Trophoblast cell (in vitro differentiated cells and primary cell): ENCODE results near the gene CPT1B.
A peak's percentile ranks its signal among the peaks of the same experiment; 100 is the strongest.

Experiments used
- DNase-seq, 2 donors: peaks; one replicate each; pipeline ENCODE4 v3.0.0-alpha.2; 2016
- H2AFZ ChIP-seq: 2 replicates; pipeline ENCODE4 v1.6.1; 2013; ENCODE audit warnings: low read length, moderate library complexity, mild to moderate bottlenecking; ENCODE audit not compliant: insufficient read depth, poor library complexity
- H2AK5ac ChIP-seq: 2 replicates; pipeline ENCODE4 v1.6.1; 2013; ENCODE audit warnings: mild to moderate bottlenecking, low read length
- H2BK120ac ChIP-seq: 2 replicates; pipeline ENCODE4 v1.6.1; 2013; ENCODE audit warnings: low read length, mild to moderate bottlenecking, moderate library complexity; ENCODE audit not compliant: insufficient read depth, poor library complexity
- H2BK12ac ChIP-seq: 2 replicates; pipeline ENCODE4 v1.6.1; 2013; ENCODE audit warnings: mild to moderate bottlenecking, low read length, moderate library complexity
- H2BK5ac ChIP-seq: 2 replicates; pipeline ENCODE4 v1.6.1; 2013; ENCODE audit warnings: low read length, low read depth, moderate library complexity, mild to moderate bottlenecking; ENCODE audit not compliant: poor library complexity
- H3K14ac ChIP-seq: 2 replicates; pipeline ENCODE4 v1.6.1; 2013; ENCODE audit warnings: mild to moderate bottlenecking, low read length
- H3K18ac ChIP-seq: 2 replicates; pipeline ENCODE4 v1.6.1; 2013; ENCODE audit warnings: mild to moderate bottlenecking, low read length
- H3K23ac ChIP-seq: 2 replicates; pipeline ENCODE4 v1.6.1; 2013; ENCODE audit warnings: low read length
- H3K27ac ChIP-seq: 2 replicates; pipeline ENCODE4 v1.5.1; 2013; ENCODE audit warnings: low read depth, mild to moderate bottlenecking, inconsistent platforms, low read length, moderate library complexity
- H3K27me3 ChIP-seq: 2 replicates; pipeline ENCODE4 v1.6.1; 2013; ENCODE audit warnings: inconsistent platforms, mild to moderate bottlenecking, low read length, moderate library complexity; ENCODE audit not compliant: insufficient read depth
- H3K36me3 ChIP-seq, 2 experiments: 1 replicate in 1 of 2; 2 replicates in 1 of 2; pipeline ENCODE4 v1.6.1; 2013; ENCODE audit warnings: low read length in 2 of 2, mild to moderate bottlenecking in 2 of 2, moderate library complexity in 1 of 2; ENCODE audit not compliant: insufficient read depth in 2 of 2, control insufficient read depth in 1 of 2
- H3K4ac ChIP-seq: 2 replicates; pipeline ENCODE4 v1.6.1; 2013; ENCODE audit warnings: low read depth, mild to moderate bottlenecking, low read length, moderate library complexity
- H3K4me1 ChIP-seq, 2 experiments: 1 replicate in 1 of 2; 2 replicates in 1 of 2; pipeline ENCODE4 v1.6.1; 2013; ENCODE audit warnings: low read length in 2 of 2, mild to moderate bottlenecking in 2 of 2, moderate library complexity in 1 of 2; ENCODE audit not compliant: insufficient read depth in 2 of 2, control insufficient read depth in 1 of 2
- H3K4me2 ChIP-seq: 2 replicates; pipeline ENCODE4 v1.6.1; 2013; ENCODE audit warnings: inconsistent platforms, mild to moderate bottlenecking, low read length, moderate library complexity
- H3K4me3 ChIP-seq: 2 replicates; pipeline ENCODE4 v1.5.1; 2013; ENCODE audit warnings: mild to moderate bottlenecking, low read depth, low read length, inconsistent platforms
- H3K79me1 ChIP-seq: one replicate; pipeline ENCODE4 v1.6.1; 2013; ENCODE audit warnings: low read length
- H3K79me2 ChIP-seq: 2 replicates; pipeline ENCODE4 v1.6.1; 2013; ENCODE audit warnings: low read length, mild to moderate bottlenecking; ENCODE audit not compliant: control insufficient read depth, insufficient read depth, poor library complexity
- H3K9ac ChIP-seq: 2 replicates; pipeline ENCODE4 v1.6.1; 2013; ENCODE audit warnings: mild to moderate bottlenecking, low read length
- H3K9me3 ChIP-seq: 2 replicates; pipeline ENCODE4 v1.6.1; 2013; ENCODE audit warnings: low read depth, mild to moderate bottlenecking, control low read depth, inconsistent platforms, low read length; ENCODE audit not compliant: insufficient read depth
- H4K12ac ChIP-seq: 2 replicates; pipeline ENCODE4 v1.6.1; 2013; ENCODE audit warnings: low read depth, mild to moderate bottlenecking, low read length, moderate library complexity
- H4K8ac ChIP-seq: 2 replicates; pipeline ENCODE4 v1.6.1; 2013; ENCODE audit warnings: low read depth, mild to moderate bottlenecking, low read length, moderate library complexity
- H4K91ac ChIP-seq: one replicate; pipeline ENCODE4 v1.6.1; 2013; ENCODE audit warnings: low read depth, mild to moderate bottlenecking, low read length, moderate library complexity
- WGBS: extraction: QIAGEN DNeasy Blood & Tissue Kit; methylation state at CpG from one replicate; pipeline ENCODE4 v1.1.7; 2013; ENCODE audit warnings: missing lambda C conversion rate; ENCODE audit not compliant: insufficient read length, insufficient coverage; ENCODE audit errors: extremely low coverage; 5-methylcytosine and 5-hydroxymethylcytosine counted together

CPT1B gene

GRCh38 chr22:50529897-50530579 is 48.2 kb downstream of the CPT1B start, which contains the start of gene TYMP:
Gene TYMP (minus strand): TSS chr22:50530012. CDS start chr22:50529709, 303 bp downstream.
- H3K9ac ChIP-seq, result peak within 1 kb of the TSS; percentile 44
- peak within 1 kb of the TSS; percentile 92 for H4K8ac ChIP-seq
- no peak within 1 kb of the TSS for H3K23ac ChIP-seq
- H2AK5ac ChIP-seq, result peak within 1 kb of the TSS; percentile 80
- no peaks in the 10 kb centered on the region for H3K27me3 ChIP-seq
- peak within 1 kb of the TSS; percentile 57 for H4K12ac ChIP-seq
- peak within 1 kb of the TSS; percentile 55 for H3K4me3 ChIP-seq
- H2BK12ac ChIP-seq, result peak within 1 kb of the TSS; percentile 63
- peak within 1 kb of the TSS; percentile 89 for H3K18ac ChIP-seq
- DNase-seq, result peak; percentile 86 to 92
- H3K79me2 ChIP-seq, result peaks cover 26% of the 10 kb centered on the region
- no peaks in the 10 kb centered on the region for H3K36me3 ChIP-seq
- peak within 1 kb of the TSS; percentile 98 for H4K91ac ChIP-seq
- H3K4ac ChIP-seq, result peak within 1 kb of the TSS; percentile 67
- peak within 1 kb of the TSS; percentile 80 for H3K27ac ChIP-seq
- H3K14ac ChIP-seq, result peak within 1 kb of the TSS; percentile 81
- H3K4me2 ChIP-seq, result peak within 1 kb of the TSS; percentile 84
- peaks cover 55% of the 10 kb centered on the region for H3K79me1 ChIP-seq
- H2BK5ac ChIP-seq, result peak within 1 kb of the TSS; percentile 65
- no CpG with 5 or more reads among the region's 92 CpGs for WGBS
- H3K9me3 ChIP-seq, result no peaks in the 10 kb centered on the region
- H2AFZ ChIP-seq, result peak within 1 kb of the TSS; percentile 67
- H3K4me1 ChIP-seq, result peaks cover 27 to 50% of the 10 kb centered on the region in 2 experiments
- H2BK120ac ChIP-seq, result peak within 1 kb of the TSS; percentile 73

DNA sequence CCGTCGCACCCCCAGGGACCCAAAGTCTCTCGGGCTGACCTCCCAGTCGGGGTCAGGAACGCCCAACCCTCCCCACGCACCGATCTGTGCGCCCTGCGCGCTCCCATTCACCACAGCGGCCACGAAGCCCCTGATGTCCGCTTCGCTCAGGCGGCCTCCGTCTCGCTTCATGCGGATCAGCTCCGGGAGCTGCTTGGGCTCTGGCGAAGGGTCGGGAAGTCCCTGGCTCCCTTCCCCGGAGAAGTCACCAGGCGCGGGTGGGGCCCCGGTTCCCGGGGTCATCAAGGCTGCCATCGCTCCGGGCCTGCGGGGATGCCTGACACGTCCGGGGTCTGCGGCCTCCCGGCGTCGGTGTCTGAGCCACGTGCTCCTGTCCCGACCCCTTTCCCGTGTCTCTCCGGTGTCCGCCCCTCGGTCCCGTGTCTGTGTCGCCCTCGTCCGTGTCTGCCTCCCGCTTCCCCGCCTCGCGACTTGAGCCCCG is 48.8 kb downstream of the CPT1B start:
- Histone ChIP-seq H4K8ac (peak overlapping the region; percentile 75), H3K79me1 (peaks cover 55% of the 10 kb centered on the region), H3K14ac (peak overlapping the region; percentile 81), H3K4me2 (peak overlapping the region; percentile 84), H3K4me3 (peak overlapping the region; percentile 55), H2AFZ (peak overlapping the region; percentile 9), H3K9ac (no peak overlapping the region), H3K27ac (no peak overlapping the region), H3K4ac (peak overlapping the region; percentile 67), H3K9me3 (no peaks in the 10 kb centered on the region), H3K27me3 (no peaks in the 10 kb centered on the region), H4K12ac (peak overlapping the region; percentile 56), H3K4me1 (peaks cover 27 to 51% of the 10 kb centered on the region in 2 experiments), H3K79me2 (peaks cover 31% of the 10 kb centered on the region), H4K91ac (peak overlapping the region; percentile 98), H3K36me3 (peaks cover 1 to 2% of the 10 kb centered on the region in 2 experiments), H3K23ac (no peak overlapping the region), H2BK120ac (peak overlapping the region; percentile 73), H2BK5ac (peak overlapping the region; percentile 20), H2BK12ac (peak overlapping the region; percentile 54), H3K18ac (peak overlapping the region; percentile 41), H2AK5ac (peak overlapping the region; percentile 70)
- no CpG with 5 or more reads among the region's 50 CpGs for WGBS
- peak in 1 of 2 donors; percentile 47 for DNase-seq

- peaks cover 31 to 55% of the 10 kb centered on the region in 2 experiments for H3K4me1 ChIP-seq
- no peak overlapping the region for H3K4ac ChIP-seq
- no peak overlapping the region for H4K12ac ChIP-seq
- H3K4me2 ChIP-seq, result no peak overlapping the region
- H3K14ac ChIP-seq, result peak overlapping the region; percentile 3
- H2BK5ac ChIP-seq, result no peak overlapping the region
- H3K36me3 ChIP-seq, result peaks cover 5 to 7% of the 10 kb centered on the region in 2 experiments
- no peak overlapping the region for H2BK120ac ChIP-seq
- H3K4me3 ChIP-seq, result no peak overlapping the region
- no peak overlapping the region for H2BK12ac ChIP-seq
- no CpG with 5 or more reads among the region's 15 CpGs for WGBS
- peaks cover 53% of the 10 kb centered on the region for H3K79me1 ChIP-seq
- H3K18ac ChIP-seq, result peak overlapping the region; percentile 2
- H3K9me3 ChIP-seq, result no peaks in the 10 kb centered on the region
- peaks cover 33% of the 10 kb centered on the region for H3K79me2 ChIP-seq
- no peak overlapping the region for H3K23ac ChIP-seq
- H3K27me3 ChIP-seq, result no peaks in the 10 kb centered on the region
- H3K27ac ChIP-seq, result no peak overlapping the region
- peak overlapping the region; percentile 98 for H4K91ac ChIP-seq
- H3K9ac ChIP-seq, result no peak overlapping the region
- no peak overlapping the region for H2AK5ac ChIP-seq
- peak; percentile 76 to 83 for DNase-seq
- H4K8ac ChIP-seq, result peak overlapping the region; percentile 9
- no peak overlapping the region for H2AFZ ChIP-seq
Measured at GRCh38 chr22:50528682-50529415, 49.4 kb downstream of the CPT1B start.

GRCh38 chr22:50527921-50528681 is 50.1 kb downstream of the CPT1B start:
- Histone ChIP-seq H3K36me3 (peaks cover 13 to 15% of the 10 kb centered on the region in 2 experiments), H3K4me3 (no peak overlapping the region), H3K79me1 (peaks cover 49% of the 10 kb centered on the region), H2BK12ac (no peak overlapping the region), H3K4me1 (peaks cover 35 to 58% of the 10 kb centered on the region in 2 experiments), H3K9ac (no peak overlapping the region), H4K91ac (no peak overlapping the region), H3K14ac (no peak overlapping the region), H2AFZ (no peak overlapping the region), H2BK120ac (no peak overlapping the region), H2AK5ac (no peak overlapping the region), H4K8ac (no peak overlapping the region), H3K4me2 (no peak overlapping the region), H3K23ac (no peak overlapping the region), H3K79me2 (peaks cover 33% of the 10 kb centered on the region), H3K4ac (no peak overlapping the region), H3K18ac (no peak overlapping the region), H3K27me3 (no peaks in the 10 kb centered on the region), H3K27ac (no peak overlapping the region), H2BK5ac (no peak overlapping the region), H4K12ac (no peak overlapping the region), H3K9me3 (no peaks in the 10 kb centered on the region)
- DNase-seq, result no peak
- WGBS, result no CpG with 5 or more reads among the region's 18 CpGs
